Measurements from ENCODE around the gene PCIF1. TPM values are rescaled to one million over a fixed set of nuclear protein-coding genes. Genes with fewer than 3 reads are reported as not detected.
A peak's percentile ranks its signal among the peaks of the same experiment; 100 is the strongest.

PCIF1 gene
- total RNA-seq, 1 donor from 2014 or later = 43.1 TPM

DNA sequence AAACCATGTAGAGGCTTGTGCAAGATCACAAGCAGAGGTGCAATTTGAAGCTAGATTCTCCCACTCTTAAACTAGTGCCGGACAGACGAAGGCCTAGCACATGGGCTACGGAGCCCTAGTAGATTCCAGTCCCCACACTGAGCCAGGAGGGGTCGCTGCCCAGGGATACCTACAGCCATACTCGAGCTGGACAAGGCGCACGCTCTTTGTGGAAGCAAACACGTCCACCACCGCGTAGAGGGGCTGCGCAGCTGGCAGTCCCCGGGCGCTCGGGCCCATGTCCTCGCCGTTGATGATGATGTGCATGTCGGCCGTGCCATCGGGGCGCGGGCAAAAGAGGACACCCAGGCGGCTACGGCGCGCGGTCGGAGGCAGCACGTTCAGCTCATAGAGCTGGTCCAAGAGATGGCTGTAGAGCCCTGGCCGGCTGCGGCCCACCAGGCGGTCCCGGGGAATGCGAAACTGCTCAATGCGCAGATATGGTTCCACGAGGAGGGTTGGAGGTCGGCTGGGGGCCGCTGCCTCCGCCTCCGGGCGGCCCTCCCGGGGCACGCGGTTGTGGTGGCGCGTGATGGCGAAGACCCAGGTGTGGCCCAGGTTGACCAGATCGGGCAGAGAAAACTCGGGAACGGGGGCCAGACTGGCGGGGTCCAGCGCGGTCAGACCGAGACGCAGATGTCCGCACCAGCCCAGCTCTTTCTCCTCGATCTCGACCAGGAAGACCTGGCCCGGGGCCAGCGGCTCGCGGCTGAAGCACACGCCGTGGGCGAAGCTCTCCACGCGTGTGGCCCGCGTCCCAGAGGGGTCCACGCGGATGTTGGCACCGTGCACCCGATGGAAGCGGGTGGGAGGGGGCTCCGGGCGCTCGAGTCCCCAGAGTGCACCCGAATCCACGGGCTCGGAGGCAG, 44.2 kb upstream of the PCIF1 start:
- TF ChIP-seq, protein P1, sequence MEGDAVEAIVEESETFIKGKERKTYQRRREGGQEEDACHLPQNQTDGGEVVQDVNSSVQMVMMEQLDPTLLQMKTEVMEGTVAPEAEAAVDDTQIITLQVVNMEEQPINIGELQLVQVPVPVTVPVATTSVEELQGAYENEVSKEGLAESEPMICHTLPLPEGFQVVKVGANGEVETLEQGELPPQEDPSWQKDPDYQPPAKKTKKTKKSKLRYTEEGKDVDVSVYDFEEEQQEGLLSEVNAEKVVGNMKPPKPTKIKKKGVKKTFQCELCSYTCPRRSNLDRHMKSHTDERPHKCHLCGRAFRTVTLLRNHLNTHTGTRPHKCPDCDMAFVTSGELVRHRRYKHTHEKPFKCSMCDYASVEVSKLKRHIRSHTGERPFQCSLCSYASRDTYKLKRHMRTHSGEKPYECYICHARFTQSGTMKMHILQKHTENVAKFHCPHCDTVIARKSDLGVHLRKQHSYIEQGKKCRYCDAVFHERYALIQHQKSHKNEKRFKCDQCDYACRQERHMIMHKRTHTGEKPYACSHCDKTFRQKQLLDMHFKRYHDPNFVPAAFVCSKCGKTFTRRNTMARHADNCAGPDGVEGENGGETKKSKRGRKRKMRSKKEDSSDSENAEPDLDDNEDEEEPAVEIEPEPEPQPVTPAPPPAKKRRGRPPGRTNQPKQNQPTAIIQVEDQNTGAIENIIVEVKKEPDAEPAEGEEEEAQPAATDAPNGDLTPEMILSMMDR (IDR thresholded peaks at IDR 0.05) = peak; percentile 66
- peak overlapping the region; percentile 71 for H3K27ac ChIP-seq
- ATAC-seq (peak; percentile 85), DNase-seq (peak; percentile 89)
- peaks cover 8% of the 10 kb centered on the region for H3K4me1 ChIP-seq
- intact Hi-C loops (cut with DNase I) = no loop called here
- peak overlapping the region; percentile 80 for H3K4me3 ChIP-seq
- no peaks in the 10 kb centered on the region for H3K27me3 ChIP-seq
- no peaks in the 10 kb centered on the region for H3K9me3 ChIP-seq
- H3K36me3 ChIP-seq = peaks cover 28% of the 10 kb centered on the region

DNA sequence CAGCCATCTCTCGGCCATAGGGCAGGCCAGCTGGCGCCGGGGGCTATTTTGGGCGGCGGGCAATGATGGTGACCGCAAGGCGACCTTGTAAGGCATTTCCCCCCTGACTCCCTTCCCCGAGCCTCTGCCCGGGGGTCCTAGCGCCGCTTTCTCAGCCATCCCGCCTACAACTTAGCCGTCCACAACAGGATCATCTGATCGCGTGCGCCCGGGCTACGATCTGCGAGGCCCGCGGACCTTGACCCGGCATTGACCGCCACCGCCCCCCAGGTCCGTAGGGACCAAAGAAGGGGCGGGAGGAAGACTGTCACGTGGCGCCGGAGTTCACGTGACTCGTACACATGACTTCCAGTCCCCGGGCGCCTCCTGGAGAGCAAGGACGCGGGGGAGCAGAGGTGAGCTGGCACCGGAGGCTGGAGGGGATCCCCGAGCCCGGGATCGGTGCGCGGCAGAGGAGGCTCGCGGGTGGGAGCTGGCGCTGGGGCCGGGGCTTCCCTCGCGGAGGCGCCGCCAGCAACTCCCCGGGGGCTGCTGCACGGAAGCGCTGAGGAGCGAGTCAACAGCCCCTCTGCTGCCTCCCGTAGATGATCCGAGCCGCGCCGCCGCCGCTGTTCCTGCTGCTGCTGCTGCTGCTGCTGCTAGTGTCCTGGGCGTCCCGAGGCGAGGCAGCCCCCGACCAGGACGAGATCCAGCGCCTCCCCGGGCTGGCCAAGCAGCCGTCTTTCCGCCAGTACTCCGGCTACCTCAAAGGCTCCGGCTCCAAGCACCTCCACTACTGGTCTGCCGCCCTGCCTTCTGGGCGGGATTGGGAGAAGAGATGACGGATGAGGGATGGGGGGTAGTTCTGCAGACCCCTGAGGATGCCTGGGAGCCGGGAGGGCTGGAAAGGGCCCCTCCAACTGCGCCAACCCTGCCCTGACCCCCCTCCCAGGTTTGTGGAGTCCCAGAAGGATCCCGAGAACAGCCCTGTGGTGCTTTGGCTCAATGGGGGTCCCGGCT, 43.2 kb upstream of the PCIF1 start, which contains the start of the genes CTSA and NEURL2:
CTSA (plus strand) TSS at position 351 of the 999 bp plus-strand sequence; CDS start at position 585, 234 bp downstream.
NEURL2 (minus strand) TSS at position 224 of the 999 bp plus-strand sequence; CDS start at position 7, 217 bp downstream.
- peaks cover 8% of the 10 kb centered on the region for H3K4me1 ChIP-seq
- H3K4me3 ChIP-seq = peak within 1 kb of the TSS; percentile 80
- peak; percentile 91 for ATAC-seq
- intact Hi-C loops (cut with DNase I) = no loop called here
- H3K27ac ChIP-seq = peak within 1 kb of the TSS; percentile 71
- DNase-seq = peak; percentile 96
- H3K36me3 ChIP-seq = peaks cover 36% of the 10 kb centered on the region
- H3K9me3 ChIP-seq = no peaks in the 10 kb centered on the region
- TF ChIP-seq, protein P1 (IDR thresholded peaks at IDR 0.05) = no peak
- H3K27me3 ChIP-seq = no peaks in the 10 kb centered on the region

DNA sequence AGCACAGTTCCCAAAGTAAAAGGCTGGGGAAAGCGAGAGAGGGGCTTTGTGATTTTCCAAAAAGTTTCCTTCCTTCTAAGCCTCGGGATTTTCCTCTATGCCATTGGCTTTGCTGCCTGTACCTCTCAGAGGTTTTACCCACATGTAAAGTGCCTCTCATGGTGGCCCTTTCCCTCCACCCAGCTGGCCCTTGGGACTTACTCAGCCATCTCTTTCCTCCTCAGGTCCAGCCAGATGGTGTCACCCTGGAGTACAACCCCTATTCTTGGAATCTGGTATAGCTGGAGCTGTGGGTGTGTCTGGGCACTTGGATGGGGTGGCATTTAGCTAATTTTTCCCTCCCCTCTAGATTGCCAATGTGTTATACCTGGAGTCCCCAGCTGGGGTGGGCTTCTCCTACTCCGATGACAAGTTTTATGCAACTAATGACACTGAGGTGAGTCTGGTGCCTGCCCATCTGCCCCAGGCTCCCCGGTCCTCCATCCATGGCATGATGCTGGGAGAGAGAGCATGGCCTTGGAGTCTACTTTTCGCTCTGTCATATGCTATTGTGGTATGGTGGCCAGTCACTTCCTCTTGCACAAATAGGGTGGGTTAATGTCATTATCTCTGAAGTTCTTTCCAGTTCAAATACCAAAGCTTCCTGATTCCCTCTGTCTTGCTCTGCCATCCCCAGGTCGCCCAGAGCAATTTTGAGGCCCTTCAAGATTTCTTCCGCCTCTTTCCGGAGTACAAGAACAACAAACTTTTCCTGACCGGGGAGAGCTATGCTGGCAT, 42.2 kb upstream of the PCIF1 start:
- H3K27me3 ChIP-seq = no peaks in the 10 kb centered on the region
- H3K4me3 ChIP-seq = peak overlapping the region; percentile 80
- peaks cover 8% of the 10 kb centered on the region for H3K4me1 ChIP-seq
- TF ChIP-seq, protein P1 (IDR thresholded peaks at IDR 0.05) = peak; percentile 19
- ATAC-seq (peak; percentile 19), DNase-seq (no peak)
- H3K9me3 ChIP-seq = no peaks in the 10 kb centered on the region
- intact Hi-C loops (cut with DNase I) = no loop called here
- H3K36me3 ChIP-seq = peaks cover 35% of the 10 kb centered on the region
- no peak overlapping the region for H3K27ac ChIP-seq

DNA sequence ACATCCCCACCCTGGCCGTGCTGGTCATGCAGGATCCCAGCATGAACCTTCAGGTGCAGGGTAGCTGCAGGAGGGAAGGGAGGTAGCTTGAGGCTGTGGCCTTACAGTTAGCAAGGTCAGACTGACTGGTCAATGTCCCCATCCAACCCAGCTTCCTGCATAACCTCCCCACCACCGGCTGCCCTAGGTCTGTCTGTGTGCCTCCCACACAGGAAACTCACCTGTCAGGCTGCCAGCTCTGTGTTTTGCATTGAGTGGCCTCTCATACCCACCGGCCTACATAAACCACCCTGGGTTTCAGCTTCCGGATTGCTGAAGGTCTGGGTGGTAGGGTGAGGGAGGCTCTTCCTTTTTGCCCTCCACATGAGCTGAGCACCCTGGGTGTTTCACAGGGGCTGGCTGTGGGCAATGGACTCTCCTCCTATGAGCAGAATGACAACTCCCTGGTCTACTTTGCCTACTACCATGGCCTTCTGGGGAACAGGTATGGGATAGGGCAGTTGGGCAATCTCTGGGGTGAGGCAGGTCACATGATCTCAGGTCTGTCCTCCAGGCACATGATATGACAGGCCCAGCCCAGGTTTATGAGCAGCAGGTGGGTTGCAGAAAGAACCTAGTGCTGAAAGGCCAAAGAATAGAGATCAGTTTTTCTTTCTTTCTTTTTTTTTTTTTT, 41.5 kb upstream of the PCIF1 start:
- intact Hi-C loops (cut with DNase I) = no loop called here
- H3K9me3 ChIP-seq = no peaks in the 10 kb centered on the region
- H3K36me3 ChIP-seq = peaks cover 42% of the 10 kb centered on the region
- H3K4me1 ChIP-seq = peaks cover 8% of the 10 kb centered on the region
- ATAC-seq (no peak), DNase-seq (no peak)
- no peak overlapping the region for H3K27ac ChIP-seq
- no peaks in the 10 kb centered on the region for H3K27me3 ChIP-seq
- TF ChIP-seq, protein P1 (IDR thresholded peaks at IDR 0.05) = no peak
- no peak overlapping the region for H3K4me3 ChIP-seq
